WTC11 (cell line): Measurements from ENCODE around the gene TRPV2.

ENCODE experiments used
- JUN ChIP-seq: sonication (generic); formaldehyde crosslinking; IDR thresholded peaks from 2 replicates; pipeline ENCODE4 v1.8.0; 2023; ENCODE audit warnings: mild to moderate bottlenecking, missing genetic modification reagents
- TF ChIP-seq, protein P1 (sequence below): fragments of 200-600 bp; IDR thresholded peaks from 2 replicates; pipeline ENCODE4 v1.8.0; 2022; ENCODE audit warnings: antibody characterized with exemption
- TF ChIP-seq, protein P2 (sequence below): sonication (generic); formaldehyde crosslinking; IDR thresholded peaks from 2 replicates; pipeline ENCODE4 v1.8.1; 2023; ENCODE audit warnings: mild to moderate bottlenecking, missing genetic modification reagents, moderate library complexity
- TF ChIP-seq, protein P3 (sequence below): sonication (generic); formaldehyde crosslinking; IDR thresholded peaks from 2 replicates; pipeline ENCODE4 v1.8.1; 2022; ENCODE audit warnings: mild to moderate bottlenecking, missing genetic modification reagents, moderate library complexity, borderline replicate concordance
- TF ChIP-seq, protein P4 (sequence below): fragments of 250-450 bp; sonication (Bioruptor Pico); IDR thresholded peaks from 2 replicates; pipeline ENCODE4 v2.1.2; 2022; ENCODE audit warnings: mild to moderate bottlenecking, moderate library complexity

DNA sequence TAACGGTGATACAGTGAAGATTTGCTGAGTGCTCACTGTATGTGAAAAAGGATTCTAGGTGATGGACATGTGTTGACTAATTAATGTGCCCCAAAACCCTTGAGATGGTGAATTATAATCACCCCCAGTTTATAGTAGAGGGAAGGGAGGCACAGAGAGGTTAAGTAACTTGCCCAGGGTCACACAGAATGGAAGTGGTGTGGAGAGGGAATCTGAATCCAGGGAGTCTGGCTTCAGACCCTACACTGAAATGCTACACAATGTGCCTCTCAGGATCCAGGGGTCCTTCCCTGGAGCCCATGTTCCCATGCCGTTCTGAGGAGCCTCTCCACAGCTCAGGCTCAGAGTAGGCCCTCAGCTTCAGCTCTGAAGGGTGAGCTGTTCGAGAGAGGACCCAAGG lies 11.6 kb downstream of the TRPV2 start:
- TF ChIP-seq, protein P1, sequence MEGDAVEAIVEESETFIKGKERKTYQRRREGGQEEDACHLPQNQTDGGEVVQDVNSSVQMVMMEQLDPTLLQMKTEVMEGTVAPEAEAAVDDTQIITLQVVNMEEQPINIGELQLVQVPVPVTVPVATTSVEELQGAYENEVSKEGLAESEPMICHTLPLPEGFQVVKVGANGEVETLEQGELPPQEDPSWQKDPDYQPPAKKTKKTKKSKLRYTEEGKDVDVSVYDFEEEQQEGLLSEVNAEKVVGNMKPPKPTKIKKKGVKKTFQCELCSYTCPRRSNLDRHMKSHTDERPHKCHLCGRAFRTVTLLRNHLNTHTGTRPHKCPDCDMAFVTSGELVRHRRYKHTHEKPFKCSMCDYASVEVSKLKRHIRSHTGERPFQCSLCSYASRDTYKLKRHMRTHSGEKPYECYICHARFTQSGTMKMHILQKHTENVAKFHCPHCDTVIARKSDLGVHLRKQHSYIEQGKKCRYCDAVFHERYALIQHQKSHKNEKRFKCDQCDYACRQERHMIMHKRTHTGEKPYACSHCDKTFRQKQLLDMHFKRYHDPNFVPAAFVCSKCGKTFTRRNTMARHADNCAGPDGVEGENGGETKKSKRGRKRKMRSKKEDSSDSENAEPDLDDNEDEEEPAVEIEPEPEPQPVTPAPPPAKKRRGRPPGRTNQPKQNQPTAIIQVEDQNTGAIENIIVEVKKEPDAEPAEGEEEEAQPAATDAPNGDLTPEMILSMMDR = no peak
- TF ChIP-seq, protein P2, sequence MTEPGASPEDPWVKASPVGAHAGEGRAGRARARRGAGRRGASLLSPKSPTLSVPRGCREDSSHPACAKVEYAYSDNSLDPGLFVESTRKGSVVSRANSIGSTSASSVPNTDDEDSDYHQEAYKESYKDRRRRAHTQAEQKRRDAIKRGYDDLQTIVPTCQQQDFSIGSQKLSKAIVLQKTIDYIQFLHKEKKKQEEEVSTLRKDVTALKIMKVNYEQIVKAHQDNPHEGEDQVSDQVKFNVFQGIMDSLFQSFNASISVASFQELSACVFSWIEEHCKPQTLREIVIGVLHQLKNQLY = no peak
- TF ChIP-seq, protein P3, sequence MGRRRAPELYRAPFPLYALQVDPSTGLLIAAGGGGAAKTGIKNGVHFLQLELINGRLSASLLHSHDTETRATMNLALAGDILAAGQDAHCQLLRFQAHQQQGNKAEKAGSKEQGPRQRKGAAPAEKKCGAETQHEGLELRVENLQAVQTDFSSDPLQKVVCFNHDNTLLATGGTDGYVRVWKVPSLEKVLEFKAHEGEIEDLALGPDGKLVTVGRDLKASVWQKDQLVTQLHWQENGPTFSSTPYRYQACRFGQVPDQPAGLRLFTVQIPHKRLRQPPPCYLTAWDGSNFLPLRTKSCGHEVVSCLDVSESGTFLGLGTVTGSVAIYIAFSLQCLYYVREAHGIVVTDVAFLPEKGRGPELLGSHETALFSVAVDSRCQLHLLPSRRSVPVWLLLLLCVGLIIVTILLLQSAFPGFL (CRISPR knock-in tag) = no peak
- no peak for TF ChIP-seq JUN (CRISPR knock-in tag)
- TF ChIP-seq, protein P4, sequence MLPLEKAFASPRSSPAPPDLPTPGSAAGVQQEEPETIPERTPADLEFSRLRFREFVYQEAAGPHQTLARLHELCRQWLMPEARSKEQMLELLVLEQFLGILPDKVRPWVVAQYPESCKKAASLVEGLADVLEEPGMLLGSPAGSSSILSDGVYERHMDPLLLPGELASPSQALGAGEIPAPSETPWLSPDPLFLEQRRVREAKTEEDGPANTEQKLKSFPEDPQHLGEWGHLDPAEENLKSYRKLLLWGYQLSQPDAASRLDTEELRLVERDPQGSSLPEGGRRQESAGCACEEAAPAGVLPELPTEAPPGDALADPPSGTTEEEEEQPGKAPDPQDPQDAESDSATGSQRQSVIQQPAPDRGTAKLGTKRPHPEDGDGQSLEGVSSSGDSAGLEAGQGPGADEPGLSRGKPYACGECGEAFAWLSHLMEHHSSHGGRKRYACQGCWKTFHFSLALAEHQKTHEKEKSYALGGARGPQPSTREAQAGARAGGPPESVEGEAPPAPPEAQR (CRISPR knock-in tag) = no peak
